Glomerular endothelial cell (primary cell): ENCODE results near the gene TOR1AIP2. TPM values are rescaled to one million over a fixed set of nuclear protein-coding genes. Genes with fewer than 3 reads are reported as not detected.
"Not testable (repeated sequence)": the region's sequence is repeated elsewhere in the genome, so short reads cannot be mapped to it uniquely, and the experiment has no call there.

Source experiments
- DNase-seq: peaks from one replicate; pipeline ENCODE4 v3.0.0-alpha.2; 2011; ENCODE audit warnings: low read depth, low spot score; ENCODE audit errors: extremely low read depth
- total RNA-seq: library from RNA; depleted of rRNA; stranded (reverse); fragments of >200 nt; gene quantifications from 2 replicates; pipeline ENCODE4 v1.2.3, GENCODE V29; 2015

TOR1AIP2 gene
- total RNA-seq, 1 donor from 2014 or later: 88.7 TPM

DNA sequence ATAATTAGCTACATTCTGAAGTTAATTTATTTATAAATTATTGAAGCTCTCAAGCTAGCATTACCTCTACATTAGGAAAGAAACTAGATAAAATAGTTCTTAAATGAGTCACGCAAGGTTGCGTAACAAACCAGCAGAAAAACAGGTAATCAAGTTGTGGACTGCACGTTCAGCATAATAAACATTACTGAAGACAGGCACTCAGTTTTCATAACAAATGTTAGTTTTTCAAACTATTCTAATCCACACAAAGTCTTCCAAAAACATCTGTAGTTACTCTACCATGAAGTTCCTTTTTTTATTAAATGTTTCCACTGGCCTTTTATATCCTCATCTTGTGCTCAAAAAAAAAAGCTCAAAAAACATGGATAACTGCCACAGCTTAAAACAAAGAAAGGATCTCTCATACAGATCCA lies 1.3 kb downstream of the TOR1AIP2 start:
- DNase-seq: no peak

DNA sequence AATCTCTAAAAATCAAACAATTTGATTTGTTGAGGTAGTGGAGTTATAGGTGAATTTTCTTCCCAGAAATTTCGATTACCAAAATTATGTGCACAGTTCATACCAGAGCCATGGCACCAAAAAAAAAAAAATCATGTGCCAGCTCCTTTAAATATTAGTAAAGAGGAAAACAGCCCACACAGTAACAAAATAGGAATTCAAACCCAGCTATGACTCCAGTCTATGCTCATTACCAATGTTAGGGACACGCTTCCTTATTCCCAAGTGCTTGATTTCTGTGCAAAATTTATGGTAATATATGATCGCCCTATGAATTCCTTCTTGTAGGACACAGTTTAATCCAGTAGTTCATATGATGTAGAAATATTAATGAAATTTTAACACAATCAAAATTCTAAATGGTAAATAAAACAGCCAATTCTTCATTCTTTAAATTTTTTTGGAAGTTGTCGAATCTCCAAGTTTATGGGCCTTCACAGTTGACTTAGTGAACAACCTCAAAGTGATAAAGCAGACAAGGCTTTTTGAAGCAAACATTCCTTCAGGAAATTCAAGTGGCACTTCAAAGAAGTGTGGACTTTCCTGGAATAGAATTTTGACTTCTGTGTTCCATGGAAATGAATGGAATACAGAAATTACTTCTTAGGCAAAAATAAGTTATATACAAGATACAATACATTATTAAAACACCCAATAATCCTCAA lies 1.9 kb downstream of the TOR1AIP2 start:
- no peak for DNase-seq

GRCh38 chr1:179873438-179873851 lies 4.2 kb downstream of the TOR1AIP2 start:
- no peak for DNase-seq

- DNase-seq: no peak
Observed at GRCh38 chr1:179872558-179872957, 5.0 kb downstream of the TOR1AIP2 start.

GRCh38 chr1:179871940-179872339 lies 5.7 kb downstream of the TOR1AIP2 start:
- DNase-seq: no peak

DNA sequence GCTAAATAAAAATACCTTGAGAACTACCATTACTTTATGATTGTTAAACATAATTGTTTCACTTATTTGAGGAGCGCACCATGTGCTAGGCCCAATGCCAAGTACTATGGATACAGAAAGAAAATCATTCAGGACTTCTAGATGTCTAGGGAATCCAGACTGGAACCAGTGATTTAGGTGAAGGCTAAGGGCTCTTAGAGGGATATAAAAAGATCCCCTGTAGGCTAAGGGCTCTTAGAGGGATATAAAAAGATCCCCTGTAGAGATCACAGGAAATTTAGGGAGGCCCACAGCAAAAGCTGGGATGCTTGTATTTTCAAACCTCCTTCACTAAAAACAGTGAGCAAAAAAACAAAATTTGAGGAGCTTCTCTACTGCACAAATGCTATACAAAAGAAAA lies 6.7 kb downstream of the TOR1AIP2 start:
- no peak for DNase-seq

GRCh38 chr1:179867493-179868330 lies 9.9 kb downstream of the TOR1AIP2 start:
- no peak for DNase-seq

DNA sequence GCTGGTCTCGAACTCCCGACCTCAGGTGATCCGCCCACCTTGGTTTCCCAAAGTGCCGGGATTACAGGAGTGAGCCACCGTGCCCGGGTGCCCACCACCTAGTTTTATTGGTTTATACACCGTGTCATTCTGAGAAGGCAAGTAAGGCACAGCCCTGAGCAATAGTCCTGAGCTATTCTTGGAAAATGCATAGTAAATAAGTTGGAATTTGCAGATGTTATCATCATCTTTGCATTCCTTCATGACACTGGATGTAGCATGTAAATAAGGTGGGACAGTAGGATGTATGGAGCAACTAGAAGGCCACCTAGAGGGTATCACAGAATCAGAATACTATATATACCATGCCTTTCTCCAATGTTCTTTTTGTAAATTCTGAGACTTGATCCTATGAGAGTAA lies 11.0 kb downstream of the TOR1AIP2 start:
- no peak for DNase-seq

- DNase-seq: no peak
Observed at GRCh38 chr1:179865377-179865776, 12.2 kb downstream of the TOR1AIP2 start.

- no peak for DNase-seq
Observed at GRCh38 chr1:179860652-179861051, 17.0 kb downstream of the TOR1AIP2 start.

- no peak for DNase-seq
Observed at GRCh38 chr1:179857009-179857408, 20.6 kb downstream of the TOR1AIP2 start.

GRCh38 chr1:179856296-179856695 lies 21.3 kb downstream of the TOR1AIP2 start:
- DNase-seq: no peak

GRCh38 chr1:179855831-179856230 lies 21.8 kb downstream of the TOR1AIP2 start:
- not testable (repeated sequence) for DNase-seq

DNA sequence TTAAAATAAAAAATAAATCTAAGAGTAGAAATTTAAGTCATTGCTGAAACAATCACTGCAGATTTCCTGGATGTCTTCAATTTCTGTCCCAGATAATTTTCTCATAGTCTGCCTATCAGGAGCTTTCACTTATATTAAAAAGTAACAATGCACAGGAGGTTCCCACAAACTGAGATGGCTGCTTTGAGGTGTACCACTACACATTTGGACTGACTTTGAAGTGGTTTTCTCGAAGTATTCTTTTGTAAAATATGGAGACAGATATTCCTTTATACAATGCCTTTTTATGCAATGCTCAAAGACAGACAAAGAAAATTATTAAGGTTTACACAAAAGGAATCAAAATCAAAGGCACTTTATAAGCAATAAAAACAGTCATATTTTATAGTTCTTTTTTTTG lies 24.5 kb downstream of the TOR1AIP2 start:
- no peak for DNase-seq

- DNase-seq: no peak
Observed at GRCh38 chr1:179848233-179848632, 29.4 kb downstream of the TOR1AIP2 start.

GRCh38 chr1:179840107-179840506 lies 37.5 kb downstream of the TOR1AIP2 start:
- DNase-seq: no peak

DNA sequence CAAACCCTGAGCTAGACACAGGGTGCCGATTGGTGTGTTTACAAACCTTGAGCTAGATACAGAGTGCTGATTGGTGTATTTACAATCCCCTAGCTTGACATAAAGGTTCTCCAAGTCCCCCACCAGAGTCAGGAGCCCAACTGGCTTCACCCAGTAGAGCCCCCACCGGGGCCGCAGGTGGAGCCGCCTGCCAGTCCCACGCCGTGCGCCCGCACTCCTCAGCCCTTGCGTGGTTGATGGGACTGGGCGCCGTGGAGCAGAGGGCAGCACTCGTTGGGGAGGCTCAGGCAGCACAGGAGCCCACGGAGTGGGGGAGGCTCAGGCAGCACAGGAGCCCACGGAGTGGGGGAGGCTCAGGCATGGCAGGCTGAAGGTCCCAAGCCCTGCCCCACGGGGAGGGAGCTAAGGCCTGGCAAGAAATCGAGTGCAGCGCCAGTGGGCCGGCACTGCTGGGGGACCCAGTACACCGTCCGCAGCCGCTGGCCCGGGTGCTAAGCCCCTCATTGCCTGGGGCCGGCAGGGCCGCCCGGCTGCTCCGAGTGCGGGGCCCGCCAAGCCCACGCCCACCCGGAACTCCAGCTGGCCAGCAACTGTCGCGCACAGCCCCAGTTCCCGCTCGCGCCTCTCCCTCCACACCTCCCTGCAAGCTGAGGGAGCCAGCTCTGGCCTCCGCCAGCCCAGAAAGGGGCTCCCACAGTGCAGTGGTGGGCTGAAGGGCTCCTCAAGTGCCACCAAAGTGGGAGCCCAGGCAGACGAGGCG lies 40.7 kb downstream of the TOR1AIP2 start:
- DNase-seq: not testable (repeated sequence)

DNA sequence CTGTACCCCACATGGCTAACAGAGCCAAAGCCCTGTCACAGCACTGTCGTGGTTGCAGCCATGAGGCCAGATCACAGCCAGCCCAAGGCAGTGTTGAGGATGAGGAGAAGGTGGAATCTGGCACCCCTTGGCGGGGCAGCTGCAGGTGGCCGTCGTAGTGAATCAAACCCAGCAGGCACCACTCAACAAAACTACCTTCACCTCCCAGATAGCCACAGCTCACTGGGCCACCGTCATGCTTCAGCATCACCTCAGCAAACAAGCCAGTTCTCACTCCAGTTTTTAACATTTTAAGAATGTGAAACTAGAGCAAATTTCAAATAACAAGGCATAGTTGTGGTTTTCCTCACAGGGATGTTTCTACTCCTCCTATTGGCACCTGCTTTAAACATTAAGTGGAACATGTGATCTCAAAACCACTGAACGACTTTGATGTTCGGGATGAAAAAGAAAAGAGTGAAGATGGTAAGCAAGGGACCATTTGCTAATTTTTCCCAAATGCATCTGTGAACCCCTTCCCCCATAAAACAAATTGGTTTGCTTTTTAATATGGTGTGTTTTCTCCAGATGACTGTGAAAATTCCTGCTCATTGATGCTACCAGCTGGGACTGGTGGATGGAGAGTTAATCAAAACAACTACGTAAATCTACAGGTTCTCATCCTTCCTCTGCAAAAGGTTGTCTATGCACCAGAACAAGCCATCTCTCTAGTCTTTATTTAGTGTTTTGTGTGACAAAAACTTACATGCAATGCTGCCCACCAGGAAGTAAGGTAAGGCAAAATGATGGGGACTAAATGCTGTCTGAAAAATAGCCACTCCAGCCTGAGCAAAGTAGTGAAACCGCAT lies 45.5 kb downstream of the TOR1AIP2 start:
- no peak for DNase-seq

DNA sequence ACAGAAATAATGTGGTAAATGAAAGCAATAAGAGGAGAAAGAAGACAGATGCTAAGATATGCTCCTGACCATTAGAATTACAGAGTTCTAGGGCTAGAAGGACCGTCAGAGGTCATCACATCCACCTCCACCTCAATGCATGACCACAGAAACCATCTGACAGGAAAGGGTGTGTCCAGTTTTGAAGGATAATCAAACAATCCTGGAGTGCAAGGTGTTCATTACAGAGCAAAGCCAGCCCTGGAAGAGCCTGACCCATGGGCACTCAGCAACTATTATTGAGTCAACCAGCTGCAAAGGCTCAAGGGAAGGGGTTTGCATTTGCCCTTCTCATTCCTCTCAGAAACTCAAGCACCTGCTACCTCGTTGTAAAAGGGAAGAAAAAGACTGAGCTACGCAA lies 46.4 kb downstream of the TOR1AIP2 start:
- no peak for DNase-seq

DNA sequence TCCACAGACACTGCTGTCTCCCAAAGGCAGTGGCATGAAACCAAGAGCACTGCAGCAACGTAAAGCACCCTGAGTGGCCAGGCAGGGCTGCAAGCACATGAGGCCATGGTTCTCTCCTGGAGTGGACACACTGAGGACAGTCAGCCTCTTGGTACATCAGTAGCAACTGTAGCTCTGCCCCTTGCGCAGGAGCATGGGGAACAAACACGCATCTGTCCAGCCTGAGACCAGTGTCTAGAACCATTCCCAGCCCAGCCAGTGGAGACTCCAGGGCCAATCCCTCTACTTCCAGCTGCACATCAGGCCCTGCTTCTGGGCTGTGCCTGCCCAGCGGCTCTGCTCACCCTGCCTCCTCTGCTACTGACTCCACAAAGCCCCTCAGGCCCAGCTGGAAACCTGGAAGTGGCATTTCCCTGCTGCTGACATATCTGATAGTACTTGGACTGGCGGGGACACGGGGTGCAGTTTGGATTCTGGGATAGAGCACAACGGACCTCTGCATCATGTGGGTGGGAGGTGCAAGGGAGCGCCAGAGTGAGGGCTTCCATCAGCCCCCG lies 49.0 kb downstream of the TOR1AIP2 start:
- no peak for DNase-seq
